GM18951 (cell line): ENCODE measurements around the gene ZSCAN10.

Experiments
- POLR2A ChIP-seq: IDR thresholded peaks from 4 replicates; pipeline ENCODE4 v1.6.1; 2011; ENCODE audit warnings: mild to moderate bottlenecking; ENCODE audit not compliant: insufficient read length, insufficient read depth; ENCODE audit errors: extremely low read depth
- in situ Hi-C: fragments of 300-500 bp; cut with MboI; formaldehyde crosslinking; loops from one replicate; pipeline ENCODE4 v1.12.0; 2022; ENCODE audit warnings: low sequenced_read_pairs, mixed read lengths, inconsistent platforms; ENCODE audit not compliant: unreplicated experiment

Gene ZSCAN10

GRCh38 chr16:3051494-3051893, 47.6 kb downstream of the ZSCAN10 start:
- in situ Hi-C loops = no loop called here
- no peak for TF ChIP-seq POLR2A

DNA sequence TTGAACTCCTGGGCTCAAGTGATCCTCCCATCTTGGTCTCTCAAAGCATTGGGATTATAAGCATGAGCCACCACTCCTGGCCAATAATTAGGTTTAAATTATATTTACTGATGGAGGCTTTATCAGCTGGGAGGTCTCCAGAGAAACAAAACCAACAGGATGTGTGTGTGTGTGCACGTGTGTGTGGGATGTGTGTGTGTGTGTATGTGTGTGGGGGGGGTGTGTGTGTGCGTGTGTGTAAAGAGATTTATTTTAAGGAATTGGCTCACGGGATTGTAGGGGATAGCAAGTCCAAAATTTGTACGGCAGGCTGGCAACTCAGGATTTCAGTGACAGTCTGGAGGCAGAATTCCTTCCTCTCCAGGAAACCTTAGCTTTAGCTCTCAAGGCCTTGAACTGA, 48.1 kb downstream of the ZSCAN10 start:
- TF ChIP-seq POLR2A = no peak
- in situ Hi-C loops = no loop called here

- in situ Hi-C loops = no loop called here
- TF ChIP-seq POLR2A = no peak
These were observed 48.6 kb downstream of the ZSCAN10 start for GRCh38 chr16:3050487-3050886.

GRCh38 chr16:3049921-3050481, 49.1 kb downstream of the ZSCAN10 start:
- no peak for TF ChIP-seq POLR2A
- in situ Hi-C loops = no loop called here

DNA sequence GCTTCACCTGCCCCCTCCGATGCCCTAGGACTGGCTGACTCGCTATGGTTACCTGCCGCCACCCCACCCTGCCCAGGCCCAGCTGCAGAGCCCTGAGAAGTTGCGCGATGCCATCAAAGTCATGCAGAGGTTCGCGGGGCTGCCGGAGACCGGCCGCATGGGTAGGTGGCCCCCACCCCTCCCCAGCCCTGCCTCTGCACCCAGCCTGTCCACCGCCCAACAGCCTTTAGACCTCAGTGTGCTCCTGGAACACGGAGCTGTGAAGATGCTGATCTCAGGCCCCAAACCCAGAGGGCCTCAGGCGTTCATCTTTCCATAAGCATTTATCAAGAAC, 51.7 kb downstream of the ZSCAN10 start:
- in situ Hi-C loops = no loop called here
- no peak for TF ChIP-seq POLR2A

- in situ Hi-C loops = no loop called here
- TF ChIP-seq POLR2A = no peak
These were observed 52.3 kb downstream of the ZSCAN10 start for GRCh38 chr16:3046641-3047386.

DNA sequence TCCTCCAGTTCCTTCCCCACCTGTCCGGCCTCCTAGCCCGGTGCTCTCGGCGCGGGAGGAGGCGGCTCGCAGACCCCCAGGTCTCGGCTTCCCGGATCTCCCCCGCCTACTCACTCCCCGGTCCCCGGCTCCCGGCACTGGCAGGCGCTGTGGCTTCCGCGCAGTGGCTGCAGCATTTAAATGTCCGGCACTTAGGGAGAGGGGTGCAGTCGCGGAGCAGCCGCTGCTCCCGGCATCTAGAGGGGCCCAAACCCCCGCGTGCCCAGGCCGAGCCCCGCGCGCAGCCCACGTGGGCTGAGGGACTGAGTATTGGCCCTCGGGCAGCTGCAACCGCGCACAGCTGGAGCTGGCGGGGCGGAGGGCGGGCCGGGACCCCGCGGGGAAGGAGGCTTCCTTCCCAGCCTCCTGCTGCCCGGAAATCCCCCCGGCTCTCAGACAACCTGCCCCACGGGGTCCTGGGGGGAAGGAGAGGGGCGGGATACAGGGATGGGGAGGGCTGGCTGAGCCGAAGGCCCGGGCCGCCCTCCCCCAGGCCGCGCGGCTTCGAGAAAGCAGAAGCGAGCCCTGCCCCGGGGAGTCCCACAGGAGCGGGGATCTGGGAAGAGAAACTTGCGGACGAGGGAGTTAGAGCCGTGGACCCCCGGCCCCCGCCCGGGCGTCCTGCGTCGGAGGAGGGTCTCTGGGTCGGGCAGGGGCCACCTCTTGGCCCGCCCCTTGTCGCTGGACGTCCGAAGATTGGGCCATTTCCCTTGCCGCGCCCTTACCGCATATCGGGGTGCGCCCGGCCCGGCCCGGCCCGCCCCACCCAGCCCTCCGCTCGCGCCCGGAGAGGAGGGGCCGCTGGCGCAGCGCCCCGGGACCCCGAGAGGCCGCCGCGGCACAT, 53.1 kb downstream of the ZSCAN10 start, which contains the start of gene MMP25:
MMP25 (plus strand) TSS at position 804 of the 883 bp plus-strand sequence. CDS start 357 bp downstream, outside the sequence.
- no peak for TF ChIP-seq POLR2A
- in situ Hi-C loops = no loop called here

GRCh38 chr16:3044708-3045107, 54.4 kb downstream of the ZSCAN10 start:
- in situ Hi-C loops = no loop called here
- no peak for TF ChIP-seq POLR2A

- in situ Hi-C loops = no loop called here
- TF ChIP-seq POLR2A = no peak
These were observed 56.7 kb downstream of the ZSCAN10 start for GRCh38 chr16:3042376-3042775.

GRCh38 chr16:3038896-3039295, 60.2 kb downstream of the ZSCAN10 start:
- no peak for TF ChIP-seq POLR2A
- in situ Hi-C loops = no loop called here
